ENCODE results near the gene ITIH2.
"Not testable (repeated sequence)": the region's sequence is repeated elsewhere in the genome, so short reads cannot be mapped to it uniquely, and the experiment has no call there.

Gene ITIH2

DNA sequence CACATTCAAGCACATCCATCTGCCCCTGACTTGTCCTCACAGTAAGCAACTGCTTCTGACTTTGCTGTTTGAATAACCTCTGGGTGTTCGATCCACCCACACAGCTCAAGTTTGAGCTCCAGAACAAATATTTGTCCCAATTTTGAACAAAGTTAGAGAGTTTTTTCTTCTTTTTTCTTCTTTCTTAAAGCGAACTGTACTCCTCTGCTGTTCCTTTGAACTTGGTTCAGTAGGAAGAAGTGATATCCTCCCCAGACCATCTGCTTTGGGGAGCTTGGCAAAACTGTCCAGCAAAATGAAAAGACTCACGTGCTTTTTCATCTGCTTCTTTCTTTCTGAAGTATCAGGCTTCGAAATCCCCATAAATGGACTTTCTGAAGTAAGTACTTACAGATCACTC, at the start of gene ITIH2:
ITIH2 (plus strand) TSS at position 177 of the 400 bp plus-strand sequence; CDS start at position 296, 119 bp downstream.
- H3K4me1 ChIP-seq (ENCODE audit: control insufficient read depth, insufficient read depth, low read length) = no peaks in the 10 kb centered on the region
- H3K36me3 ChIP-seq (ENCODE audit: control insufficient read depth, insufficient read depth, low read length) = no peaks in the 10 kb centered on the region
- no peak within 1 kb of the TSS for H3K9ac ChIP-seq (ENCODE audit: low read depth, low read length)
- no peak within 1 kb of the TSS for H3K4me3 ChIP-seq (ENCODE audit: low read depth, low read length)
- no peak within 1 kb of the TSS for H3K27ac ChIP-seq (ENCODE audit: low read depth, low read length)
- H3K27me3 ChIP-seq (ENCODE audit: control insufficient read depth, insufficient read depth, low read length) = no peaks in the 10 kb centered on the region
- H3K9me3 ChIP-seq (ENCODE audit: control insufficient read depth, insufficient read depth, low read length) = no peaks in the 10 kb centered on the region

DNA sequence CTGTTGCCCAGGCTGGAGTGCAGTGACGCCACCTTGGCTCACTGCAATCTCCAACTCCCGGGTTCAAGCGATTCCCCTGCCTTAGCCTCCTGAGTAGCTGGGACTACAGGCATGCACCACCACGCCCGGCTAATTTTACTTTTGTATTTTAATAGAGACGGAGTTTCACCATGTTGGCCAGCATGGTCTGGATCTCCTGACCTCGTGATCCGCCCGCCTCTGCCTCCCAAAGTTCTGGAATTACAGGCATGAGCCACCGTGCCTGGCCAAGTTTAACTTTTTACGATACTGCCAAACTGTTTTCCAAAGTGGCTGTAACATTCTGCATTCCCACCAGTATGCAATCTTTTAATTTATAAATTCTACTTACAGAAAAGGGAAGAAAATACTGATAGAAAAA, 46.0 kb upstream of the ITIH2 start:
- not testable (repeated sequence) for H3K36me3 ChIP-seq (ENCODE audit: control insufficient read depth, insufficient read depth, low read length); H3K4me1 ChIP-seq (ENCODE audit: control insufficient read depth, insufficient read depth, low read length); H3K9ac ChIP-seq (ENCODE audit: low read depth, low read length); H3K27ac ChIP-seq (ENCODE audit: low read depth, low read length); H3K27me3 ChIP-seq (ENCODE audit: control insufficient read depth, insufficient read depth, low read length); H3K4me3 ChIP-seq (ENCODE audit: low read depth, low read length); H3K9me3 ChIP-seq (ENCODE audit: control insufficient read depth, insufficient read depth, low read length)

DNA sequence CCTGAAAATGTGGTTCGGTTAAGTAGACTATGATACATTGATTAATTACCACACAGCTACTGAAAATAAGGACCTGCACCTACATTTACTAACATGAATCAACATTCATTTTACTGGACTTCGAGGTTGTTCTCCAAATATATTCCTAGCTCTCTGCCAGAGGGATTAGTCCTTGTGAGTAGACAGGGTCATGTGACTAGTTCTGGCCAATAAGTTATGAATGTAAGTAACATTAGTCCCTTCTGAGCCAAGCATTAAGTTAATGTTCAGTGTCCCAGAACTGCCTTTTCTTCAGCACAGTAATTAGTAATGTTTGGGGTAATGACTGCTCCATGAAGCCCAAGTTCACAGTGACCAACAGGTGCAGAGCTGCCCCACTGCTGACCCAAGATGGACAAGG, 45.6 kb upstream of the ITIH2 start:
- Histone ChIP-seq H3K36me3 (ENCODE audit: control insufficient read depth, insufficient read depth, low read length) (no peaks in the 10 kb centered on the region), H3K9ac (ENCODE audit: low read depth, low read length) (no peak overlapping the region), H3K9me3 (ENCODE audit: control insufficient read depth, insufficient read depth, low read length) (no peaks in the 10 kb centered on the region)

GRCh38 chr10:7659560-7659959, 43.6 kb upstream of the ITIH2 start:
- H3K36me3 ChIP-seq (ENCODE audit: control insufficient read depth, insufficient read depth, low read length) = no peaks in the 10 kb centered on the region
- H3K4me1 ChIP-seq (ENCODE audit: control insufficient read depth, insufficient read depth, low read length) = no peaks in the 10 kb centered on the region
- no peak overlapping the region for H3K4me3 ChIP-seq (ENCODE audit: low read depth, low read length)
- no peak overlapping the region for H3K9ac ChIP-seq (ENCODE audit: low read depth, low read length)
- no peaks in the 10 kb centered on the region for H3K9me3 ChIP-seq (ENCODE audit: control insufficient read depth, insufficient read depth, low read length)
- H3K27me3 ChIP-seq (ENCODE audit: control insufficient read depth, insufficient read depth, low read length) = peaks cover 3% of the 10 kb centered on the region; the same call in 1 of the 2 replicates
- no peak overlapping the region for H3K27ac ChIP-seq (ENCODE audit: low read depth, low read length)

More for the DNA sequence above, 45.6 kb upstream of the ITIH2 start:
- Histone ChIP-seq H3K27ac (ENCODE audit: low read depth, low read length) (no peak overlapping the region), H3K4me3 (ENCODE audit: low read depth, low read length) (no peak overlapping the region), H3K27me3 (ENCODE audit: control insufficient read depth, insufficient read depth, low read length) (no peaks in the 10 kb centered on the region), H3K4me1 (ENCODE audit: control insufficient read depth, insufficient read depth, low read length) (no peaks in the 10 kb centered on the region)

- Histone ChIP-seq H3K9ac (ENCODE audit: low read depth, low read length) (no peak overlapping the region), H3K9me3 (ENCODE audit: control insufficient read depth, insufficient read depth, low read length) (no peaks in the 10 kb centered on the region), H3K4me3 (ENCODE audit: low read depth, low read length) (no peak overlapping the region), H3K36me3 (ENCODE audit: control insufficient read depth, insufficient read depth, low read length) (no peaks in the 10 kb centered on the region), H3K27me3 (ENCODE audit: control insufficient read depth, insufficient read depth, low read length) (peaks cover 25% of the 10 kb centered on the region), H3K4me1 (ENCODE audit: control insufficient read depth, insufficient read depth, low read length) (0 out of 2 replicates have a peak, but pooled peaks cover 12% of the 10 kb centered on the region), H3K27ac (ENCODE audit: low read depth, low read length) (no peak overlapping the region)
These were observed 40.6 kb upstream of the ITIH2 start for GRCh38 chr10:7662522-7662921.

DNA sequence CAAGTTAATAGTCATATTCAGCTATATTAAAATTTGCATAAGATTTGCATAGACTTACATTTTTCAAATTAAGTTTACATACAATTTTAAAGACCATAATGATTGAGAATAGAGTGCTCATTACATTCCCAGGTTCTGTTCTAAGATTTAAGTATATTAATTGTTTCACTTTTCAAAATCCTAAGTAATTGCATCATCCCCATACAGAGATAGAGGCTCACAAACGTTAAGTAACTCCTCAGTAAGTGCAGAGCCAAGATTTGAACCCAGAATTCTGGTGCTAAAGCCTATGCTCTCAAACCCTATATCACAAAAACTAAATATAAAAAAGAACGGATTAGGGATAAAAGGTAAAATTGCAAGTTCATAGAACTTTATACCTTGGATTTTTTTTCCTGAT, 38.4 kb upstream of the ITIH2 start:
- H3K9ac ChIP-seq (ENCODE audit: low read depth, low read length) = no peak overlapping the region
- no peaks in the 10 kb centered on the region for H3K36me3 ChIP-seq (ENCODE audit: control insufficient read depth, insufficient read depth, low read length)
- no peaks in the 10 kb centered on the region for H3K9me3 ChIP-seq (ENCODE audit: control insufficient read depth, insufficient read depth, low read length)
- H3K4me3 ChIP-seq (ENCODE audit: low read depth, low read length) = no peak overlapping the region
- H3K27ac ChIP-seq (ENCODE audit: low read depth, low read length) = no peak overlapping the region
- H3K27me3 ChIP-seq (ENCODE audit: control insufficient read depth, insufficient read depth, low read length) = peaks cover 42% of the 10 kb centered on the region
- H3K4me1 ChIP-seq (ENCODE audit: control insufficient read depth, insufficient read depth, low read length) = 0 out of 2 replicates have a peak, but pooled peaks cover 12% of the 10 kb centered on the region

DNA sequence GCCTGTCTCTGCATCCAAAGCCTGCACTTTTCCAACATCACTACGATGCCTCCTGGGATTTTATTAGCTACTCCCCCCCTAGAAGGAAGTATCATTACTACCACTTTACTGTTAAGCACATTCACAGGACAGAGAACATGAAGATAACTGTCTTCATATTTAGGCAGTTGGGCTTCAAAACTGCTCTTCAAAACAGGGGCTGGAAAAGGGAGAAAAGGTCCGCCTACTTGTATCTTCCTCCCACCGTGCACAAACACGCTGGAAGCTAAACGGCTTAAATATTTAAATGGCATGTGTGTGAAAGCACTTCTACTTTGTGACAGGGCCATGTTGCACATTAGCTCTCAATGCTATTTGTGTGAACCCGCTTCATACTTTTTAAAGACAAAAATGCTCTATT, 37.3 kb upstream of the ITIH2 start:
- no peak overlapping the region for H3K9ac ChIP-seq (ENCODE audit: low read depth, low read length)
- H3K27ac ChIP-seq (ENCODE audit: low read depth, low read length) = no peak overlapping the region
- no peaks in the 10 kb centered on the region for H3K9me3 ChIP-seq (ENCODE audit: control insufficient read depth, insufficient read depth, low read length)
- peaks cover 46% of the 10 kb centered on the region for H3K27me3 ChIP-seq (ENCODE audit: control insufficient read depth, insufficient read depth, low read length)
- H3K4me1 ChIP-seq (ENCODE audit: control insufficient read depth, insufficient read depth, low read length) = 0 out of 2 replicates have a peak, but pooled peaks cover 12% of the 10 kb centered on the region
- peak overlapping the region; percentile 65 for H3K4me3 ChIP-seq (ENCODE audit: low read depth, low read length)
- H3K36me3 ChIP-seq (ENCODE audit: control insufficient read depth, insufficient read depth, low read length) = no peaks in the 10 kb centered on the region

DNA sequence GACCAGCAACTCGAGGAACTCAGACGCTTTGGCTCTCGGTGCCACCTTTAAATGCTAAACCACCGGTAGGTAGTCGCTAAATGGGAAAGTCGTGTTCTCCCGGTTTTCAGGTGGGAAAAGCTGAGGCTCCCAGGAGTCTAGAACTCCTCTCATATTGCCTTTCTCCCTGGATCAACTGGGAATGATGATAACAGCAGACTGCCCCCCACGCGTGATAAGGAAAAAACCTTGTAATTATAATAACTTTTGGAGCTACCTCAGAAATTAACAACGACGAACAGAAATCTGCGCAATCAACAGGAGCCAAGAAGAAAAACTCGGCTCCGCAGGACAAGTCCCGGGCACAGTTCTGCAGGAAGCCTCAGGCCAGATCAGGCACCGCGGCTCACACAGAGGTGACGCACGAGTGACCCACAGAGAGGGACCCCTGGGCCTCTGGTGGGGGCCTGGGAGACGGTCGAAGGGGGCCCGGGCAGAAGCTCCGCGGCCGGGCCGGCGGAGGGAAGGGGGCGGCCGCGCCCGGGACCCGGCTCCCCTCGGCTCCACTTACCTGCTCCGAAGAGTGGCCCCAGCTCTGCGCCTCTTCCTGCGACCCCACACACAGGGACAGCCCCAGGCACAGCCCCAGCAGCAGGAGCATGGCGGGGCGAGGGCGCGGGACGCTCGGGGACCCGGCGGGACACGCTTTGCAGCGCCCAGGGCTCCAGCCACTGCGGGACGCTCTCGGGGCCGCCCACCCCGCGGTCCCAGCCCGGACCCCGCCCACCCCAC, 36.7 kb upstream of the ITIH2 start, which contains the start of gene ITIH5:
ITIH5 (minus strand) TSS at position 714 of the 771 bp plus-strand sequence; CDS start at position 640, 74 bp downstream.
- H3K9me3 ChIP-seq (ENCODE audit: control insufficient read depth, insufficient read depth, low read length) = no peaks in the 10 kb centered on the region
- H3K9ac ChIP-seq (ENCODE audit: low read depth, low read length) = no peak within 1 kb of the TSS
- H3K27me3 ChIP-seq (ENCODE audit: control insufficient read depth, insufficient read depth, low read length) = peaks cover 47% of the 10 kb centered on the region
- H3K27ac ChIP-seq (ENCODE audit: low read depth, low read length) = no peak within 1 kb of the TSS
- no peaks in the 10 kb centered on the region for H3K36me3 ChIP-seq (ENCODE audit: control insufficient read depth, insufficient read depth, low read length)
- H3K4me1 ChIP-seq (ENCODE audit: control insufficient read depth, insufficient read depth, low read length) = peaks cover 16% of the 10 kb centered on the region; the same call in 1 of the 2 replicates
- H3K4me3 ChIP-seq (ENCODE audit: low read depth, low read length) = peak within 1 kb of the TSS; percentile 65

DNA sequence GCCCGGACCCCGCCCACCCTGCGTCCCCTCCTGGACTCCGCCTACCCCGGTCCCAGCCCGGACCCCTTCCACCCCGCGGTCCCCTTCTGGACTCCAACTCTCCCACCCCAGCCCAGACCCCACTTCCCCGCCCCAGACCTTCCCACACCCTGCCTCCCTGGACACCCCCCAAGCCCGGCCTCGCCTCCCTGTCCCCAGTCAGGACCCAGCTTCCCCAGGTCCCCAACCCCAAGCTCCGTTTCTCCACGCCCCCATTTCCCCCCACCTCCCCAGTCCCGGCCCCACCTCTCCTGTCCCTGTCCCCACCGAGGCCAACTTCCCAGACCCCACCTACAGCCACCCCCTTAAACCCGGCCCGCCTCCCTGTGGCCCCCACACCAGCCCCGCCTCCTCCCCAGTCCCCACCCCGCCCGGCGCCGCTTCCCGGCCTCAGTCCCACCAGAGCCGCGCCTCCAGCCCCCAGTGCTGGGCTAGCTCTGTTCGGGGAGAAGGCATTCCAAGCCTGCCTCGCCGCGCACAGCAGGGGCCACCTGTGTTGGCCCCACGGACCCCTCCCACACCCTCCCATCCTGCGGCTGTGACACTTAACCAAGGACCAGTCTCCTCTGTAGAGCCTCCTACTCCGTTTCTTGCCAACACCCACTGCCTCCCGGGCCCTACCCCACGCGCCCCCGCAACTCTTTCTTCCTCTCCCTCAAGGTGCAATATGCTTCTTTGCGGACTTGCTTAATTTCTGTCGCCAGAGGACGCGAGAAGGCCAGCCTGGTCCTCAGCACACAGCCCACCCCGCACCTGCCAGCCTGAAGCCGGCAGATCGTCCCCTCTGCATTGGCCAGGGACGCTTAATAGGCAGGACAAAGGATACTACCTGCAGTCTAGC, 35.6 kb upstream of the ITIH2 start:
- Histone ChIP-seq H3K4me1 (ENCODE audit: control insufficient read depth, insufficient read depth, low read length) (peaks cover 17% of the 10 kb centered on the region; the same call in 1 of the 2 replicates), H3K4me3 (ENCODE audit: low read depth, low read length) (peak overlapping the region; percentile 63), H3K36me3 (ENCODE audit: control insufficient read depth, insufficient read depth, low read length) (no peaks in the 10 kb centered on the region), H3K9ac (ENCODE audit: low read depth, low read length) (no peak overlapping the region), H3K27ac (ENCODE audit: low read depth, low read length) (no peak overlapping the region), H3K27me3 (ENCODE audit: control insufficient read depth, insufficient read depth, low read length) (peaks cover 47% of the 10 kb centered on the region), H3K9me3 (ENCODE audit: control insufficient read depth, insufficient read depth, low read length) (no peaks in the 10 kb centered on the region)

DNA sequence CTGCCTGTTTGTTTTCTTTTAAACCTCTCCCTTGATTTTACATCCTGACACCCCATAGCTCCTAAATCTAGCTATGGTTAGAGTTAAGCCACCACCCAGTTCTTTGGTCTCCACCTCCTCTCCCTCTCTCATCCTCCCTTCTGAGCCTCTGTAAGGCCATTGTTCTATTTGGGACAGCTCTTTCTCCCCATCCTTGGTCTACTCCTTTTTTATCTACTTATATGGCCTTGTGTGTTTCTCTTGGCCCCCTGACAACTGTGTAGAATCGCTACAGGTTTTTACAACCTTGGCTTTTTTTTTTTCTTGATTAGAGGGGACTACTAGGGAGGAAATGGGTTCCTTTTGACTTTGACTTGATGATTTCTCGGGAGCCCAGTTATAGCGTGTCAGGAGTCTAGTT, 33.0 kb upstream of the ITIH2 start:
- Histone ChIP-seq H3K4me3 (ENCODE audit: low read depth, low read length) (no peak overlapping the region), H3K9ac (ENCODE audit: low read depth, low read length) (no peak overlapping the region), H3K9me3 (ENCODE audit: control insufficient read depth, insufficient read depth, low read length) (no peaks in the 10 kb centered on the region)

More for the DNA sequence above, 33.0 kb upstream of the ITIH2 start:
- Histone ChIP-seq H3K27ac (ENCODE audit: low read depth, low read length) (no peak overlapping the region), H3K27me3 (ENCODE audit: control insufficient read depth, insufficient read depth, low read length) (peaks cover 38% of the 10 kb centered on the region), H3K36me3 (ENCODE audit: control insufficient read depth, insufficient read depth, low read length) (no peaks in the 10 kb centered on the region), H3K4me1 (ENCODE audit: control insufficient read depth, insufficient read depth, low read length) (peaks cover 16% of the 10 kb centered on the region; the same call in 1 of the 2 replicates)
